ENCODE results near the gene MYH7.
A peak's percentile ranks its signal among the peaks of the same experiment; 100 is the strongest.
"Not testable (repeated sequence)": the region's sequence is repeated elsewhere in the genome, so short reads cannot be mapped to it uniquely, and the experiment has no call there.

MYH7 gene

GRCh38 chr14:23460960-23461359 is 25.5 kb upstream of the MYH7 start:
- Histone ChIP-seq H3K27ac (ENCODE audit: low read length, poor library complexity, severe bottlenecking) (no peak overlapping the region), H3K27me3 (ENCODE audit: control insufficient read depth in 1 of 2, insufficient read depth in 1 of 2, low read length in 2 of 2) (peaks cover 5 to 15% of the 10 kb centered on the region in 2 experiments), H3K9ac (ENCODE audit: low read length) (no peak overlapping the region), H2AFZ (ENCODE audit: low read depth, low read length) (no peak overlapping the region), H3K9me3 (ENCODE audit: control insufficient read depth, low read length) (no peaks in the 10 kb centered on the region), H2BK120ac (ENCODE audit: low read depth, low read length) (no peak overlapping the region), H3K4me1 (ENCODE audit: control insufficient read depth, insufficient read depth, low read depth, low read length) (no peaks in the 10 kb centered on the region), H2BK15ac (ENCODE audit: low read depth, poor library complexity, severe bottlenecking) (no peak overlapping the region), H3K14ac (ENCODE audit: low read length in 2 of 2) (no peak overlapping the region), H3K4ac (ENCODE audit: low read depth in 1 of 2, low read length in 2 of 2) (no peak overlapping the region), H2AK5ac (ENCODE audit: low read length, severe bottlenecking) (no peak overlapping the region), H4K91ac (ENCODE audit: low read length) (no peak overlapping the region), H3K36me3 (ENCODE audit: control insufficient read depth in 1 of 2, insufficient read depth in 2 of 2, low read depth in 1 of 2, low read length in 2 of 2) (no peaks in the 10 kb centered on the region), H3K18ac (ENCODE audit: low read depth in 1 of 2, low read length in 2 of 2) (no peak overlapping the region), H3K4me2 (ENCODE audit: low read length, poor library complexity, severe bottlenecking) (no peak overlapping the region), H2BK5ac (ENCODE audit: low read depth, low read length, poor library complexity, severe bottlenecking) (no peak overlapping the region), H3K79me1 (replicated peaks; ENCODE audit: low read length, poor library complexity, severe bottlenecking) (no peaks in the 10 kb centered on the region), H3K23ac (ENCODE audit: low read length in 2 of 2) (no peak overlapping the region), H3K4me3 (ENCODE audit: insufficient read depth in 1 of 2, low read depth in 1 of 2, low read length in 2 of 2) (no peak overlapping the region), H2BK12ac (ENCODE audit: low read length in 2 of 2) (no peak overlapping the region), H4K8ac (ENCODE audit: low read length) (no peak overlapping the region)
- no peak for DNase-seq

- H3K18ac ChIP-seq (ENCODE audit: low read depth in 1 of 2, low read length in 2 of 2) = no peak overlapping the region
- no peak overlapping the region for H2BK12ac ChIP-seq (ENCODE audit: low read length in 2 of 2)
- 65% methylated on average over 3 of the region's 5 CpGs for WGBS
- DNase-seq = no peak
- H2BK15ac ChIP-seq (ENCODE audit: low read depth, poor library complexity, severe bottlenecking) = no peak overlapping the region
- H3K23ac ChIP-seq (ENCODE audit: low read length in 2 of 2) = no peak overlapping the region
- no peak overlapping the region for H2AFZ ChIP-seq (ENCODE audit: low read depth, low read length)
- no peak overlapping the region for H2BK5ac ChIP-seq (ENCODE audit: low read depth, low read length, poor library complexity, severe bottlenecking)
- no peak overlapping the region for H3K14ac ChIP-seq (ENCODE audit: low read length in 2 of 2)
- no peak overlapping the region for H3K4me2 ChIP-seq (ENCODE audit: low read length, poor library complexity, severe bottlenecking)
- H3K27ac ChIP-seq (ENCODE audit: low read length, poor library complexity, severe bottlenecking) = no peak overlapping the region
- H4K8ac ChIP-seq (ENCODE audit: low read length) = no peak overlapping the region
- H3K79me1 ChIP-seq (replicated peaks; ENCODE audit: low read length, poor library complexity, severe bottlenecking) = no peaks in the 10 kb centered on the region
- H3K9me3 ChIP-seq (ENCODE audit: control insufficient read depth, low read length) = no peaks in the 10 kb centered on the region
- H3K4me1 ChIP-seq (ENCODE audit: control insufficient read depth, insufficient read depth, low read depth, low read length) = no peaks in the 10 kb centered on the region
- no peaks in the 10 kb centered on the region for H3K36me3 ChIP-seq (ENCODE audit: control insufficient read depth in 1 of 2, insufficient read depth in 2 of 2, low read depth in 1 of 2, low read length in 2 of 2)
- H3K9ac ChIP-seq (ENCODE audit: low read length) = no peak overlapping the region
- H3K27me3 ChIP-seq (ENCODE audit: control insufficient read depth in 1 of 2, insufficient read depth in 1 of 2, low read length in 2 of 2) = peaks cover 5 to 25% of the 10 kb centered on the region in 2 experiments
- H4K91ac ChIP-seq (ENCODE audit: low read length) = no peak overlapping the region
- H2BK120ac ChIP-seq (ENCODE audit: low read depth, low read length) = no peak overlapping the region
- no peak overlapping the region for H3K4ac ChIP-seq (ENCODE audit: low read depth in 1 of 2, low read length in 2 of 2)
- no peak overlapping the region for H3K4me3 ChIP-seq (ENCODE audit: insufficient read depth in 1 of 2, low read depth in 1 of 2, low read length in 2 of 2)
- no peak overlapping the region for H2AK5ac ChIP-seq (ENCODE audit: low read length, severe bottlenecking)
Measured at GRCh38 chr14:23457587-23458445, 22.4 kb upstream of the MYH7 start.

- WGBS = 90% methylated on average over 11 of the region's 11 CpGs
Measured at GRCh38 chr14:23456883-23457586, 21.6 kb upstream of the MYH7 start.

GRCh38 chr14:23454445-23454856 is 19.0 kb upstream of the MYH7 start:
- no peak overlapping the region for H3K27ac ChIP-seq (ENCODE audit: low read length, poor library complexity, severe bottlenecking)
- no peak overlapping the region for H3K14ac ChIP-seq (ENCODE audit: low read length in 2 of 2)
- WGBS = 2% methylated on average over 1 of the region's 1 CpG

More at GRCh38 chr14:23456883-23457586, 21.6 kb upstream of the MYH7 start:
- H3K4ac ChIP-seq (ENCODE audit: low read depth in 1 of 2, low read length in 2 of 2); H2AK5ac ChIP-seq (ENCODE audit: low read length, severe bottlenecking); H3K4me1 ChIP-seq (ENCODE audit: control insufficient read depth, insufficient read depth, low read depth, low read length); H2BK12ac ChIP-seq (ENCODE audit: low read length in 2 of 2); H3K23ac ChIP-seq (ENCODE audit: low read length in 2 of 2); H2BK120ac ChIP-seq (ENCODE audit: low read depth, low read length); H2BK15ac ChIP-seq (ENCODE audit: low read depth, poor library complexity, severe bottlenecking); H3K14ac ChIP-seq (ENCODE audit: low read length in 2 of 2); H2BK5ac ChIP-seq (ENCODE audit: low read depth, low read length, poor library complexity, severe bottlenecking); H3K4me3 ChIP-seq (ENCODE audit: insufficient read depth in 1 of 2, low read depth in 1 of 2, low read length in 2 of 2); H2AFZ ChIP-seq (ENCODE audit: low read depth, low read length); H3K4me2 ChIP-seq (ENCODE audit: low read length, poor library complexity, severe bottlenecking); H3K36me3 ChIP-seq (ENCODE audit: control insufficient read depth in 1 of 2, insufficient read depth in 2 of 2, low read depth in 1 of 2, low read length in 2 of 2); H3K27ac ChIP-seq (ENCODE audit: low read length, poor library complexity, severe bottlenecking); H3K18ac ChIP-seq (ENCODE audit: low read depth in 1 of 2, low read length in 2 of 2); H3K9me3 ChIP-seq (ENCODE audit: control insufficient read depth, low read length); H3K9ac ChIP-seq (ENCODE audit: low read length); H4K91ac ChIP-seq (ENCODE audit: low read length); H3K79me1 ChIP-seq (replicated peaks; ENCODE audit: low read length, poor library complexity, severe bottlenecking); H4K8ac ChIP-seq (ENCODE audit: low read length): not testable (repeated sequence)
- H3K27me3 ChIP-seq (ENCODE audit: control insufficient read depth in 1 of 2, insufficient read depth in 1 of 2, low read length in 2 of 2) = peaks cover 5 to 31% of the 10 kb centered on the region in 2 experiments
- peak; percentile 9 for DNase-seq

More at GRCh38 chr14:23454445-23454856, 19.0 kb upstream of the MYH7 start:
- Histone ChIP-seq H3K18ac (ENCODE audit: low read depth in 1 of 2, low read length in 2 of 2) (no peak overlapping the region), H3K27me3 (ENCODE audit: control insufficient read depth in 1 of 2, insufficient read depth in 1 of 2, low read length in 2 of 2) (peaks cover 14 to 36% of the 10 kb centered on the region in 2 experiments), H3K9ac (ENCODE audit: low read length) (no peak overlapping the region), H3K4me1 (ENCODE audit: control insufficient read depth, insufficient read depth, low read depth, low read length) (no peaks in the 10 kb centered on the region), H2AK5ac (ENCODE audit: low read length, severe bottlenecking) (no peak overlapping the region), H3K79me1 (replicated peaks; ENCODE audit: low read length, poor library complexity, severe bottlenecking) (no peaks in the 10 kb centered on the region), H3K23ac (ENCODE audit: low read length in 2 of 2) (no peak overlapping the region), H2BK12ac (ENCODE audit: low read length in 2 of 2) (no peak overlapping the region), H2BK5ac (ENCODE audit: low read depth, low read length, poor library complexity, severe bottlenecking) (no peak overlapping the region), H3K9me3 (ENCODE audit: control insufficient read depth, low read length) (no peaks in the 10 kb centered on the region), H3K4ac (ENCODE audit: low read depth in 1 of 2, low read length in 2 of 2) (no peak overlapping the region), H3K36me3 (ENCODE audit: control insufficient read depth in 1 of 2, insufficient read depth in 2 of 2, low read depth in 1 of 2, low read length in 2 of 2) (no peaks in the 10 kb centered on the region), H4K8ac (ENCODE audit: low read length) (no peak overlapping the region), H2AFZ (ENCODE audit: low read depth, low read length) (peak overlapping the region; percentile 39), H4K91ac (ENCODE audit: low read length) (no peak overlapping the region), H2BK120ac (ENCODE audit: low read depth, low read length) (no peak overlapping the region), H3K4me2 (ENCODE audit: low read length, poor library complexity, severe bottlenecking) (no peak overlapping the region), H2BK15ac (ENCODE audit: low read depth, poor library complexity, severe bottlenecking) (no peak overlapping the region), H3K4me3 (ENCODE audit: insufficient read depth in 1 of 2, low read depth in 1 of 2, low read length in 2 of 2) (no peak overlapping the region)
- DNase-seq = no peak
